Measurements from ENCODE around the gene CT45A1. TPM values are rescaled to one million over a fixed set of nuclear protein-coding genes. Genes with fewer than 3 reads are reported as not detected.
A peak's percentile ranks its signal among the peaks of the same experiment; 100 is the strongest.
"Not testable (repeated sequence)": the region's sequence is repeated elsewhere in the genome, so short reads cannot be mapped to it uniquely, and the experiment has no call there.

The CT45A1 gene
- total RNA-seq, 1 donor from 2014 or later: not detected

- H3K4me1 Mint-ChIP-seq (ENCODE audit: unreplicated experiment): no peaks in the 10 kb centered on the region
- no peaks in the 10 kb centered on the region for H3K36me3 Mint-ChIP-seq (ENCODE audit: unreplicated experiment)
- H3K4me3 Mint-ChIP-seq (ENCODE audit: unreplicated experiment): no peak overlapping the region
- peaks cover 3% of the 10 kb centered on the region for H3K9me3 Mint-ChIP-seq (ENCODE audit: unreplicated experiment)
- peaks cover 2% of the 10 kb centered on the region for H3K27me3 Mint-ChIP-seq (ENCODE audit: unreplicated experiment)
- no peak overlapping the region for H3K27ac Mint-ChIP-seq (ENCODE audit: unreplicated experiment)
- DNase-seq (ENCODE audit: extremely low spot score, unreplicated experiment): no peak
- TF ChIP-seq CTCF (IDR thresholded peaks at IDR 0.05): peak; percentile 16
Measured at GRCh38 chrX:135707880-135708279, 5.6 kb upstream of the CT45A1 start.

- Mint-ChIP-seq H3K27me3 (ENCODE audit: unreplicated experiment) (no peaks in the 10 kb centered on the region), H3K9me3 (ENCODE audit: unreplicated experiment) (peaks cover 3% of the 10 kb centered on the region), H3K4me1 (ENCODE audit: unreplicated experiment) (no peaks in the 10 kb centered on the region), H3K4me3 (ENCODE audit: unreplicated experiment) (no peak overlapping the region), H3K36me3 (ENCODE audit: unreplicated experiment) (no peaks in the 10 kb centered on the region), H3K27ac (ENCODE audit: unreplicated experiment) (no peak overlapping the region)
- no peak for DNase-seq (ENCODE audit: extremely low spot score, unreplicated experiment)
- no peak for TF ChIP-seq CTCF (IDR thresholded peaks at IDR 0.05)
Measured at GRCh38 chrX:135713795-135714194, 356 bp downstream of the CT45A1 start.

- not testable (repeated sequence) for H3K4me3 Mint-ChIP-seq (ENCODE audit: unreplicated experiment); H3K36me3 Mint-ChIP-seq (ENCODE audit: unreplicated experiment); H3K9me3 Mint-ChIP-seq (ENCODE audit: unreplicated experiment); H3K4me1 Mint-ChIP-seq (ENCODE audit: unreplicated experiment); DNase-seq (ENCODE audit: extremely low spot score, unreplicated experiment); H3K27me3 Mint-ChIP-seq (ENCODE audit: unreplicated experiment); H3K27ac Mint-ChIP-seq (ENCODE audit: unreplicated experiment)
Measured at GRCh38 chrX:135734666-135735065, 21.2 kb downstream of the CT45A1 start.

GRCh38 chrX:135737366-135738071 lies 24.1 kb downstream of the CT45A1 start:
- H3K4me1 Mint-ChIP-seq (ENCODE audit: unreplicated experiment): no peaks in the 10 kb centered on the region
- DNase-seq (ENCODE audit: extremely low spot score, unreplicated experiment): no peak
- H3K9me3 Mint-ChIP-seq (ENCODE audit: unreplicated experiment): no peaks in the 10 kb centered on the region
- no peaks in the 10 kb centered on the region for H3K36me3 Mint-ChIP-seq (ENCODE audit: unreplicated experiment)
- TF ChIP-seq CTCF (IDR thresholded peaks at IDR 0.05): peak; percentile 39
- no peak overlapping the region for H3K27ac Mint-ChIP-seq (ENCODE audit: unreplicated experiment)
- H3K4me3 Mint-ChIP-seq (ENCODE audit: unreplicated experiment): no peak overlapping the region
- H3K27me3 Mint-ChIP-seq (ENCODE audit: unreplicated experiment): no peaks in the 10 kb centered on the region

GRCh38 chrX:135740681-135741149 lies 27.3 kb downstream of the CT45A1 start:
- H3K36me3 Mint-ChIP-seq (ENCODE audit: unreplicated experiment): no peaks in the 10 kb centered on the region
- H3K27me3 Mint-ChIP-seq (ENCODE audit: unreplicated experiment): no peaks in the 10 kb centered on the region
- H3K4me1 Mint-ChIP-seq (ENCODE audit: unreplicated experiment): no peaks in the 10 kb centered on the region
- peak; percentile 47 for TF ChIP-seq CTCF (IDR thresholded peaks at IDR 0.05)
- no peak overlapping the region for H3K27ac Mint-ChIP-seq (ENCODE audit: unreplicated experiment)
- H3K9me3 Mint-ChIP-seq (ENCODE audit: unreplicated experiment): no peaks in the 10 kb centered on the region
- no peak overlapping the region for H3K4me3 Mint-ChIP-seq (ENCODE audit: unreplicated experiment)
- DNase-seq (ENCODE audit: extremely low spot score, unreplicated experiment): no peak
